ENCODE results near the gene TFAP2D.

TFAP2D gene

DNA sequence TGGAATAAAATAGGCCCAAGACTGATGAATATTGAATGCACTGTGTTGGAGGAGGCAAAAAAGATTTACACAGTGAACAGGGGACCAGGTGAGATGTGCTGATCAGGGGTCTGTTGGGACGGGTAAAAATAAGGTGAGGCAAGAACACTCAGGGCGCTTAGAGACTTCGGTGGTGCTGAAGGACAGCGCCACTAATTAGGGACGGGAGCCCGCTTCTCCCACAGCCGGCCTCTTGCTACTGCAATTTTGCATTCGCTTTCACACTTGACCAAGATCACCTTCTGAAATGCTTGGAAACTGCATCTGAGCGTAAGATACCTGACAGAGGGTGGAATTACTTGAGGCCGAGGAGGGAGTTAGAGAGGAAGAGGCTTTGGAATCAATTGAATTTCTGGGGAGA, 7.3 kb downstream of the TFAP2D start:
- DNase-seq (ENCODE audit: low read depth) = no peak

GRCh38 chr6:50721978-50722377, 8.7 kb downstream of the TFAP2D start:
- DNase-seq (ENCODE audit: low read depth) = no peak

GRCh38 chr6:50722829-50723554, 9.7 kb downstream of the TFAP2D start:
- no peak for DNase-seq (ENCODE audit: low read depth)

DNA sequence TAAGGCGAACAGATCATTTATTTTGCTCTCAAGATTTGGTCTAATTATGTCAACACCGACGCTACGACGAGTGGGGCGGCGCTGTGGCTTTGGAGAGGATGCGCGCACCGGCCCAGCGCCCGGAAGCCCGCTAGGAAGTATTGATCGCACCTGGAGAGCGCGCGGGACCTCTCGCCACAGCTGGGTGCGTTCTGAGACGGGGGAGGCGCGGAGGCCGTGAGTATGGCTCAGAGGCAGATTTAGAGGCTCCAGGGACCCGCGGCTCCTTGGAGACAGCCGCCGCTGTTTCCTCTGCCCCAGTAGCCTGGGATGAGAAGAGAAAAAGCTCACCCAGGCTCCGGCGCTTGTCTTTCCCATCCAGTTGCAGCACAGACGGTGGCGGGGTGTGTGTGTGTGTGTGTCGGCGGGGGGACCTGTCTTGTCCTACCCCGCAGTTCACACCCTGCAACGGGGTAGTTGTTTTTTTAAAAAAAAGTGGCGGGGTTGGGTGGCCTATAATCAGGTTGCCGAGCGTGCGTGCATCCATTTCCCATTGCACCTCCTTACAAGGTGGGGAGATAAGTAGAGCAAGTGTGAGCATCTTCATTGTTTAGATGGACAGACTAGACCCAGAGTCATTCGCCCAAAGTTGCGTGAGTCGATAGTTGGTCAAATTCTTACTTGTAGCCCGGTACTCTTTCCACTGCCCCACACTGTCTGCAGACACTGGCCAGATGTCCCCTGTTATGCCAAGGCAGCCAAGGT, 11.2 kb downstream of the TFAP2D start:
- no peak for DNase-seq (ENCODE audit: low read depth)

- DNase-seq (ENCODE audit: low read depth) = no peak
Observed at GRCh38 chr6:50734488-50734887, 21.2 kb downstream of the TFAP2D start.

- DNase-seq (ENCODE audit: low read depth) = no peak
Observed at GRCh38 chr6:50742161-50742560, 28.8 kb downstream of the TFAP2D start.

DNA sequence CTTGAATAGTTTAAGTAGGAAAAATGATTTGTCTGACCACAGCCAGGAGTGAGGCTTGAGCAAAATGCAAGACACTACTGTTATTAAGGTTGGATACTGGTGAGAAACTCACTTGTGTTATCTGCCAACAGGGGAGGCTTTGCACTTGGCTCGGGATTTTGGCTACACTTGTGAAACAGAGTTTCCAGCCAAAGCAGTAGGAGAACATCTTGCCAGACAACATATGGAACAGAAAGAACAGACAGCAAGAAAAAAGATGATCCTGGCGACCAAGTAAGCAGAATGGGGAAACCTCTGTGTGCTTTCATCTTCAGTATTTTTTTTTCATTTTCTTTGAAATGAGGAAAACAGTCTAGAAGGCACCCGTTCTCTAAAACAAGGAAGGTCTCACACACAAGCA, 31.6 kb downstream of the TFAP2D start:
- DNase-seq (ENCODE audit: low read depth) = no peak

DNA sequence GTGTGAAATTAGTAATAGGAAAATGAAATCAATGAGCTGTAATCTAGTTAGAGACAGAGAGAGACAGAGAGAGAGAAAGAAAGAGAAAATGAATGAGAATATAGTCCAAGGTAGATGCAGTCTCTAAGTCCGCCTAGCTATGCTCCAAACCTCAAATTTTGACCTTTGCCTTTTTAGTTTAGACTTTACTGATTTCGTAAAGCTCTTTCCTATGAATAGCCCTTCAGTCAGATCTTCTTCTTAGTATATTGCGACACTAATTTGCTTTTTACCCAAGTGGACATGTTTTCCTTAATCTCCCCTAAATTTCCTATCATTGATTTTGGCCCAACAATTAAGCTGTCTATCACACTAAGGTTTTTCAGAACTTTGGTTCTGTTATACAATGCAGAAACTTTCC, 49.5 kb downstream of the TFAP2D start:
- DNase-seq (ENCODE audit: low read depth) = no peak

GRCh38 chr6:50778696-50779095, 65.4 kb downstream of the TFAP2D start:
- DNase-seq (ENCODE audit: low read depth) = no peak

GRCh38 chr6:50780382-50780781, 67.1 kb downstream of the TFAP2D start:
- no peak for DNase-seq (ENCODE audit: low read depth)

- no peak for DNase-seq (ENCODE audit: low read depth)
Observed at GRCh38 chr6:50785921-50786320, 72.6 kb downstream of the TFAP2D start.

DNA sequence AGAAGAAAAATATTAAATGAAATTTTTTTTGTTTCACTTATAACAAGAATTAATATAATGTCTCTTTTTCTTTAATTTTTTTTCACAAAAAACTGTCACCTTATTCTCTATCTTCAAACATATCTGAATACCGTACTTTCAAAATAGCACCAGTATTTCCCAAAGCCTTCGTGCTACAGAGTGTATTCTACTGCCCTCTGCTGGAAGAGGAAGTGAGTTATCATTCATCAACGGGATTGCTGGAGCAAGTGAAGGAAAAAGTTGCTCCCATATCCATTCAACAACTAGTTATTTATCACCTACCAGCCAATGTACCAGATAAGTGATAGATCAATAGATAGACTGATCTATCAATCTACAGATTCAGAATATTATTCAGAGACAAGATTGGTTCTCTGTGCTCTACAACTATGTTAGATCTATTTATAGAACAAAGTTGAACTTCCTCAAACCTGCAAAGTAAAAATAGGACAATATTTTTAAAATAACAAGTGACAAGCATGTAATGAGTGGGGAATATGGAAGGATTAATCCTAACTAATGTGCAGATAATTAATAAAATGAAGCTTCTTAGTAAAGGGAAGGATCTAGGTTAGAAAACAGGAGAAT, 78.7 kb downstream of the TFAP2D start:
- no peak for DNase-seq (ENCODE audit: low read depth)

DNA sequence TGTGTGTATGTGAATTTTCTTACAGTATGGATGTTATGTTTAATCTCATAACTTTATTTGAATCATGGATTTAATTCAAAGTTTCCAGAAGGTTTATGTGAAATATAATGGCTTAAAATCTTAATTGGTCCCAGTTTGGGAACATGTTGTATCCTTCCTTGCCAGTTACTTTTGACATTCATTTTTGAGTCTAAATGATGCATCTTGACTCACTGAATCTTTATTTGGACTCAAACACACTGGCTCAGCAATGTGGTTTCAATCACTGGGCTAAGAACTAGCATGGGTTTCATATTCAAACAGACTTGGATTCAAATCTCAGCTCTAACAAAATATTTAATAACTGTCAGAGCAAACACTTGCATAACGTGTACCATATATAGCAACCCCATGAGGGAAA, 79.4 kb downstream of the TFAP2D start:
- DNase-seq (ENCODE audit: low read depth) = no peak

DNA sequence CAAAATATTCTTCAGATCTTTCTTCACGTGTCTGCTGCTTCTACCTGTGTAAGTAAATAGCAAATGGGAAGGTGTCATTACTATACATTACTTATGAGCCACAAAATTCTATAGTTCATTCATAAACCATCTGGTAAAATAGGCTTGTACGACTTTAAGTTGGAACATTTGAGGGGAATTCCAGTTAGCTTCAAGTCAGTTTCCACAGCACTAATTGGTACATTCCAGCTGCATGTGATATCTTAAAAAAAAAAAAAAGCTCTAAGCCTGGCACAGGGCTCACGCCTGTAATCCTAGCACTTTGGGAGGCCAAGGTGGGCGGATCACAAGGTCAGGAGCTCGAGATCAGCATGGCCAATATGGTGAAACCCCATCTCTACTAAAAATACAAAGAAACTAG, 82.2 kb downstream of the TFAP2D start:
- DNase-seq (ENCODE audit: low read depth) = no peak

GRCh38 chr6:50804283-50804682, 91.0 kb downstream of the TFAP2D start:
- no peak for DNase-seq (ENCODE audit: low read depth)

DNA sequence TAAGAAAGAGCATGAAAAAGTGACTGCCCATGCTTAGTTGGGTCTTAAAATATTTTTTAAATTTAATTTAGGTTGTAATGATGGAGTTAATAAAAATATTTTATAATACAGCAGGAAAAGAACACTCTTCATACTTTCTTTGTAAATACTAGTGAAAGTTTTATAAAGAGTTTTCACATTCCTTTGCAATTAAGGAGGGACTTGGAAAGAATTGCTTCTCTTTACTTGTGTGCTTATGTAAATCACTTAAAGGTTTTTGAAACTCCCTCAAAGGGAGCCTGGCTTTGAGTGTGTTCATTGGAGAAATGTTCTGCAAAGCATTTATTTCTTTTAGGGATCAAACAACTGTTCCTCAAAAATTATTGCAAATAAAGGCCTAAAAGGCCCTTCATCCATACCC, 93.7 kb downstream of the TFAP2D start:
- no peak for DNase-seq (ENCODE audit: low read depth)

- DNase-seq (ENCODE audit: low read depth) = no peak
Observed at GRCh38 chr6:50815436-50816114, 102.2 kb downstream of the TFAP2D start.

GRCh38 chr6:50816115-50816675, 102.9 kb downstream of the TFAP2D start:
- peak; percentile 5 for DNase-seq (ENCODE audit: low read depth)

GRCh38 chr6:50816947-50817645, 103.8 kb downstream of the TFAP2D start:
- no peak for DNase-seq (ENCODE audit: low read depth)

DNA sequence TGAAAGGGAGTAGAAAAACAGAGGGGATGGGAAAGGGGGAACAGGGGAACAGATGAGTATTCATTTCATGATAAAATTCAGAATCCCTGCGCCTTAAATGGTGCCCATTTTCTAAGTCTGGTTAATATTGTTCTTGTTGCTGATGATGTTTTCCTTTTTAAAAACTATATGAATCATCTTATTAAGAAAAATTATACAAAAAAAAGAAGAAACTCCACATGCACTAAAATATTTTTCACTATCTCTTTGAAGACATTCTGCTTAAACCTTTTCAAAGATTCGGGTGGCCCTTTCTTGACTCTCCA, 104.3 kb downstream of the TFAP2D start:
- no peak for DNase-seq (ENCODE audit: low read depth)

GRCh38 chr6:50818020-50818419, 104.7 kb downstream of the TFAP2D start:
- DNase-seq (ENCODE audit: low read depth) = no peak

GRCh38 chr6:50818673-50819072, 105.3 kb downstream of the TFAP2D start, which contains the start of gene TFAP2B:
TFAP2B (plus strand) TSS chr6:50818871; CDS start chr6:50818892, 21 bp downstream.
- no peak for DNase-seq (ENCODE audit: low read depth)
